HFFc6 (cell line): Measurements from ENCODE around the gene HIC2. TPM values are rescaled to one million over a fixed set of nuclear protein-coding genes. Genes with fewer than 3 reads are reported as not detected.

Experiments used
- DNase-seq: peaks from one replicate; pipeline ENCODE4 v3.0.0-alpha.2; 2018
- H3K27ac Mint-ChIP-seq: 2 replicates; pipeline ENCODE4 v1.8.0; 2020; ENCODE audit warnings: mild to moderate bottlenecking, mixed read lengths
- H3K27me3 Mint-ChIP-seq: 2 replicates; pipeline ENCODE4 v1.8.0; 2021; ENCODE audit warnings: mild to moderate bottlenecking, moderate library complexity, mixed read lengths; ENCODE audit not compliant: insufficient read depth
- H3K36me3 Mint-ChIP-seq: 2 replicates; pipeline ENCODE4 v1.8.0; 2021; ENCODE audit warnings: low read depth, mixed read lengths
- H3K4me1 Mint-ChIP-seq: 2 replicates; pipeline ENCODE4 v1.8.0; 2020; ENCODE audit warnings: low read depth, mixed read lengths
- H3K4me3 Mint-ChIP-seq: 2 replicates; pipeline ENCODE4 v1.8.0; 2020; ENCODE audit warnings: mild to moderate bottlenecking, moderate library complexity, mixed read lengths
- H3K9me3 Mint-ChIP-seq: 2 replicates; pipeline ENCODE4 v1.8.0; 2020; ENCODE audit warnings: mild to moderate bottlenecking, mixed read lengths
- total RNA-seq, 6 experiments: library from RNA; stranded (reverse); fragmentation: NEBNext Ultra II Directional; extraction: Animal tissue kit (Norgen Biotek cat#: 25700); gene quantifications; 2 replicates in 1 of 6; 3 replicates in 5 of 6; pipeline ENCODE4 v1.2.3, GENCODE V29; 2021
- TF ChIP-seq, protein P1 (sequence below): fragments of 200-600 bp; sonication (generic); IDR thresholded peaks from 2 replicates; pipeline ENCODE4 v1.5.0; 2021; ENCODE audit warnings: antibody characterized with exemption, mild to moderate bottlenecking

HIC2 gene
- total RNA-seq, 6 experiments from 2014 or later: 2.0 to 2.2 (median 2.1) TPM

DNA sequence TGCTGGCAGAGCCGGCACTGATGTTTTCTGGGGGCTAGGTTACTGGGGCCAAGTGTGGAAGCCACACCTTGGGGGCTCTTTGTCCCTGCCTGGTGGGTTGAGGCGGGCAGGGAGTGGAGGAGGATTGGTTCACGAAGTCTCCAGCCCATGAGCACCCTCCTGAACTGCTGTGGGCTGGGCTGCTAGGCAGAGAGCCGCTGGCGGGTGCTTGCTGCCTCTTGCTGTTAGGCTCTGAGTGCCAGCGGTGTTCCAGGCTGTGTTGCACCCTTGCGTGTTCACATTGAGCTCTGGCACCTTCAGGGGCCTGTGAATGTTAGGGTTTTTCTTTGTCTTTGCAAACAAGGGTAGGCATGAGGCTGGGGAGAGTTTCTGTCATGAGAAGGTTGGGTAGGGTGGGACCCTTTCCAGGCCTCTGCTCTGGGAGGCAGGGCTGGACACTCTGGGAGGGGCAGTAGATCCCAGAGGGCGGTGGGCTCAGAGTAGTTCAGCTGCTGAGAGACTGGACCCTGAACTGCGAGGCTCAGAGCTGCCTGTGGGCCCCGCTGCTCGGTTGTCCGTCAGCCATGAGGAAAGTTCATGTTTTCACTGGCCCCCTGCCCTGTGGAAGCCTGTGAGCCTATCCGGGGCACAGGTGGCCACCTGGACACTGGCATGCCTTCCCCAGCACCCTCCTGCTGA, 26.0 kb downstream of the HIC2 start:
- DNase-seq: no peak
- Mint-ChIP-seq H3K4me1 (no peaks in the 10 kb centered on the region), H3K9me3 (no peaks in the 10 kb centered on the region), H3K27ac (no peak overlapping the region), H3K36me3 (no peaks in the 10 kb centered on the region), H3K4me3 (no peak overlapping the region), H3K27me3 (no peaks in the 10 kb centered on the region)
- TF ChIP-seq, protein P1, sequence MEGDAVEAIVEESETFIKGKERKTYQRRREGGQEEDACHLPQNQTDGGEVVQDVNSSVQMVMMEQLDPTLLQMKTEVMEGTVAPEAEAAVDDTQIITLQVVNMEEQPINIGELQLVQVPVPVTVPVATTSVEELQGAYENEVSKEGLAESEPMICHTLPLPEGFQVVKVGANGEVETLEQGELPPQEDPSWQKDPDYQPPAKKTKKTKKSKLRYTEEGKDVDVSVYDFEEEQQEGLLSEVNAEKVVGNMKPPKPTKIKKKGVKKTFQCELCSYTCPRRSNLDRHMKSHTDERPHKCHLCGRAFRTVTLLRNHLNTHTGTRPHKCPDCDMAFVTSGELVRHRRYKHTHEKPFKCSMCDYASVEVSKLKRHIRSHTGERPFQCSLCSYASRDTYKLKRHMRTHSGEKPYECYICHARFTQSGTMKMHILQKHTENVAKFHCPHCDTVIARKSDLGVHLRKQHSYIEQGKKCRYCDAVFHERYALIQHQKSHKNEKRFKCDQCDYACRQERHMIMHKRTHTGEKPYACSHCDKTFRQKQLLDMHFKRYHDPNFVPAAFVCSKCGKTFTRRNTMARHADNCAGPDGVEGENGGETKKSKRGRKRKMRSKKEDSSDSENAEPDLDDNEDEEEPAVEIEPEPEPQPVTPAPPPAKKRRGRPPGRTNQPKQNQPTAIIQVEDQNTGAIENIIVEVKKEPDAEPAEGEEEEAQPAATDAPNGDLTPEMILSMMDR: no peak

DNA sequence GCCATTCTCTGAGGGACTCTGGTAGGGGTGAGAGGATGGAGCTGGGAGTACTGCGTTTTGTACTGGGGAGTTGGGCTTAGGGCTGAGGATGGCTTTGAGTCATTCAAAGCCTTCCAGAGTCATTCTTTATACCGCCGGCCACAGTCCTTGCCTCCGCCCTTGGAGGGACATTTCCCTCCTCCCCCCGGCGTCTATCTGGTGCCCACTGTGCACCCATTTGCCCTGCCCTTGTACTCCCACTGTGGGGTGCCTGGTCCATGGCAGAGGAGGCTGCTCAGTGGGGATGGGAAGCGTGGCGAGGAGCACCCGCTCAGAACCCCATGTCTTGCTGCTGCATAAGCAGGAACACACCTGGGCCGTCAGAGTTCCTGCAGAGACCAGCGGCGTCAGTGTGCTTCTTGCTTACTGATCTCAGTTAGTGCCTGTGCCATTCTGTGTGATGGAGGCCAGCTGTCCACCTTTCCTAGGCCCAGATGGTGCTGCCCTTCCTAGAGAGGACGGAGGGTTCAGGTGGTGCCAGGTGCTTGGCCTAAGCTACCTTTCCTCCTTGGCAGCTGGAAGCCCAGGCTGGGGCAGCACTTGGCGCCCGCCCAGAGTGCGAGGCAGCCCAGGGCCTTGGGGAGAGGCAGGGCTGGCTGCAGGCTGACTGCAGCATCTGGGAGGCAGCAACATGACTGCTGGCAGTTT, 26.7 kb downstream of the HIC2 start:
- no peak for DNase-seq
- Mint-ChIP-seq H3K27ac (no peak overlapping the region), H3K9me3 (no peaks in the 10 kb centered on the region), H3K36me3 (no peaks in the 10 kb centered on the region), H3K4me1 (no peaks in the 10 kb centered on the region), H3K4me3 (no peak overlapping the region), H3K27me3 (no peaks in the 10 kb centered on the region)
- TF ChIP-seq, protein P1: no peak

DNA sequence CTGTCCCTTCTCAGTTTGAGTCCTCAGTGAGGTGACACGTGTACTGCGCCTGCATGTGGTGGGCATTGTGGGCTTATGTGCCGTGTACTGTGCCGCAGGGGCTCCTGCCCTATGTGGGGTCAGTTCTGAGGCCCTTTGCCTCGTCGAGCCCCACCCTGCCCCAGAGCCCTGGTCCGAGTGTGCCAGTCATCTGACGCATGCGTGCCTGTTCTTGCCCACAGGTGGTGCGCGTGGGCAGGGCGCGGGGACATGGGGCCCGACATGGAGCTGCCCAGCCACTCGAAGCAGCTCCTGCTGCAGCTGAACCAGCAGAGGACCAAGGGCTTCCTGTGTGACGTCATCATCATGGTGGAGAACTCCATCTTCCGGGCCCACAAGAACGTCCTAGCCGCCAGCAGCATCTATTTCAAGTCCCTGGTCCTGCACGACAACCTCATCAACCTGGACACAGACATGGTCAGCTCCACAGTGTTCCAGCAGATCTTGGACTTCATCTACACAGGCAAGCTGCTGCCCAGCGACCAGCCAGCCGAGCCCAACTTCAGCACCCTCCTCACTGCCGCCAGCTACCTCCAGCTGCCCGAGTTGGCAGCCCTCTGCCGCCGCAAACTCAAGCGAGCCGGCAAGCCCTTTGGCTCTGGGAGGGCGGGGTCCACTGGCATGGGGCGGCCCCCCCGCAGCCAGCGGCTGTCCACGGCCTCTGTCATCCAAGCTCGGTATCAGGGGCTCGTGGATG, 27.7 kb downstream of the HIC2 start:
- Mint-ChIP-seq H3K9me3 (no peaks in the 10 kb centered on the region), H3K27me3 (no peaks in the 10 kb centered on the region), H3K27ac (no peak overlapping the region), H3K36me3 (no peaks in the 10 kb centered on the region), H3K4me3 (no peak overlapping the region), H3K4me1 (no peaks in the 10 kb centered on the region)
- DNase-seq: no peak
- TF ChIP-seq, protein P1: no peak

DNA sequence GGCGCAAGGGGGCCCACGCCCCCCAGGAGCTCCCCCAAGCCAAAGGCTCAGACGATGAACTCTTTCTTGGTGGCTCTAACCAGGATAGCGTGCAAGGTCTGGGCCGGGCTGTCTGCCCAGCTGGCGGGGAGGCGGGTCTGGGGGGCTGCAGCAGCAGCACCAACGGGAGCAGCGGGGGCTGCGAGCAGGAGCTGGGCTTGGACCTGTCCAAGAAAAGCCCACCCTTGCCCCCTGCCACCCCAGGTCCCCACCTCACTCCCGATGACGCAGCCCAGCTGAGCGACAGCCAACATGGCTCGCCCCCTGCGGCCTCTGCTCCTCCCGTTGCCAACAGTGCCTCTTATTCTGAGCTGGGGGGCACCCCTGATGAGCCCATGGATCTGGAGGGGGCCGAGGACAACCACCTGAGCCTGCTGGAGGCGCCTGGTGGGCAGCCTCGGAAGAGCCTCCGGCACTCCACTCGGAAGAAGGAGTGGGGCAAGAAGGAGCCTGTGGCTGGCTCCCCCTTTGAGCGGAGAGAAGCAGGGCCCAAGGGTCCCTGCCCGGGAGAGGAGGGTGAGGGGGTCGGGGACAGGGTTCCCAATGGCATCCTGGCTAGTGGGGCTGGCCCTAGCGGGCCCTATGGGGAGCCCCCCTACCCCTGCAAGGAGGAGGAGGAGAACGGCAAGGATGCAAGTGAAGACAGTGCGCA, 28.4 kb downstream of the HIC2 start:
- no peaks in the 10 kb centered on the region for H3K9me3 Mint-ChIP-seq
- DNase-seq: no peak
- no peaks in the 10 kb centered on the region for H3K4me1 Mint-ChIP-seq
- H3K36me3 Mint-ChIP-seq: no peaks in the 10 kb centered on the region
- no peak overlapping the region for H3K27ac Mint-ChIP-seq
- no peaks in the 10 kb centered on the region for H3K27me3 Mint-ChIP-seq
- H3K4me3 Mint-ChIP-seq: no peak overlapping the region
- TF ChIP-seq, protein P1: no peak

DNA sequence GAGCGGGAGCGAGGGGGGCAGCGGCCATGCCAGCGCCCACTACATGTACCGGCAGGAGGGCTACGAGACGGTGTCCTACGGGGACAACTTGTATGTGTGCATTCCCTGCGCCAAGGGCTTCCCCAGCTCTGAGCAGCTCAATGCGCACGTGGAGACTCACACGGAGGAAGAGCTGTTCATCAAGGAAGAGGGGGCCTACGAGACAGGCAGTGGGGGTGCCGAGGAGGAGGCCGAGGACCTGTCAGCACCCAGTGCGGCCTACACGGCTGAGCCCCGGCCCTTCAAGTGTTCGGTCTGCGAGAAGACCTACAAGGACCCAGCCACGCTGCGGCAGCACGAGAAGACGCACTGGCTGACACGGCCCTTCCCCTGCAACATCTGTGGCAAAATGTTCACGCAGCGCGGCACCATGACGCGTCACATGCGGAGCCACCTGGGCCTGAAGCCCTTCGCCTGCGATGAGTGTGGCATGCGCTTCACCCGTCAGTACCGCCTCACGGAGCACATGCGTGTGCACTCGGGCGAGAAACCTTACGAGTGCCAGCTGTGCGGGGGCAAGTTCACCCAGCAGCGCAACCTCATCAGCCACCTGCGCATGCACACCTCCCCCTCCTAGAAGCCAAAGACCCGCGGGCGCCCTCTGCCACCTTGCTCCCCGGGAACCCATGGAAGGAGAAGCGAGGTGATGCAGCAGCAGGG, 29.1 kb downstream of the HIC2 start:
- H3K27ac Mint-ChIP-seq: no peak overlapping the region
- no peaks in the 10 kb centered on the region for H3K9me3 Mint-ChIP-seq
- no peak overlapping the region for H3K4me3 Mint-ChIP-seq
- no peak for DNase-seq
- TF ChIP-seq, protein P1: no peak
- no peaks in the 10 kb centered on the region for H3K4me1 Mint-ChIP-seq
- H3K27me3 Mint-ChIP-seq: no peaks in the 10 kb centered on the region
- no peaks in the 10 kb centered on the region for H3K36me3 Mint-ChIP-seq
